ENCODE data around the gene GRM5.

The GRM5 gene

GRCh38 chr11:88534185-88534584 lies 531.6 kb downstream of the GRM5 start:
- Histone ChIP-seq H2AFZ (ENCODE audit: low read depth, low read length) (no peak overlapping the region), H3K4me2 (ENCODE audit: low read length) (no peak overlapping the region), H3K9ac (ENCODE audit: low read length) (no peak overlapping the region), H3K4me1 (ENCODE audit: low read length) (peaks cover 13% of the 10 kb centered on the region), H3K9me3 (ENCODE audit: insufficient read depth, low read length) (no peaks in the 10 kb centered on the region), H3K27ac (ENCODE audit: low read length) (no peak overlapping the region), H3K27me3 (ENCODE audit: low read depth, low read length) (no peaks in the 10 kb centered on the region), H3K4me3 (ENCODE audit: low read length) (no peak overlapping the region), H3K36me3 (replicated peaks; ENCODE audit: low read depth, low read length) (no peaks in the 10 kb centered on the region), H4K20me1 (ENCODE audit: insufficient read depth, low read length) (no peaks in the 10 kb centered on the region), H3K79me2 (ENCODE audit: low read length) (no peaks in the 10 kb centered on the region)
- no peak for TF ChIP-seq EZH2phosphoT487 (IDR thresholded peaks at IDR 0.05; ENCODE audit: low read depth)
- TF ChIP-seq, protein P1, sequence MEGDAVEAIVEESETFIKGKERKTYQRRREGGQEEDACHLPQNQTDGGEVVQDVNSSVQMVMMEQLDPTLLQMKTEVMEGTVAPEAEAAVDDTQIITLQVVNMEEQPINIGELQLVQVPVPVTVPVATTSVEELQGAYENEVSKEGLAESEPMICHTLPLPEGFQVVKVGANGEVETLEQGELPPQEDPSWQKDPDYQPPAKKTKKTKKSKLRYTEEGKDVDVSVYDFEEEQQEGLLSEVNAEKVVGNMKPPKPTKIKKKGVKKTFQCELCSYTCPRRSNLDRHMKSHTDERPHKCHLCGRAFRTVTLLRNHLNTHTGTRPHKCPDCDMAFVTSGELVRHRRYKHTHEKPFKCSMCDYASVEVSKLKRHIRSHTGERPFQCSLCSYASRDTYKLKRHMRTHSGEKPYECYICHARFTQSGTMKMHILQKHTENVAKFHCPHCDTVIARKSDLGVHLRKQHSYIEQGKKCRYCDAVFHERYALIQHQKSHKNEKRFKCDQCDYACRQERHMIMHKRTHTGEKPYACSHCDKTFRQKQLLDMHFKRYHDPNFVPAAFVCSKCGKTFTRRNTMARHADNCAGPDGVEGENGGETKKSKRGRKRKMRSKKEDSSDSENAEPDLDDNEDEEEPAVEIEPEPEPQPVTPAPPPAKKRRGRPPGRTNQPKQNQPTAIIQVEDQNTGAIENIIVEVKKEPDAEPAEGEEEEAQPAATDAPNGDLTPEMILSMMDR (IDR thresholded peaks at IDR 0.05; ENCODE audit: low read depth, low read length) = no peak

GRCh38 chr11:88533001-88533400 lies 532.8 kb downstream of the GRM5 start:
- TF ChIP-seq EZH2phosphoT487 (IDR thresholded peaks at IDR 0.05; ENCODE audit: low read depth) = no peak
- TF ChIP-seq, protein P1 (IDR thresholded peaks at IDR 0.05; ENCODE audit: low read depth, low read length) = no peak
- no peak overlapping the region for H3K4me3 ChIP-seq (ENCODE audit: low read length)
- H3K36me3 ChIP-seq (replicated peaks; ENCODE audit: low read depth, low read length) = no peaks in the 10 kb centered on the region
- no peak overlapping the region for H2AFZ ChIP-seq (ENCODE audit: low read depth, low read length)
- H4K20me1 ChIP-seq (ENCODE audit: insufficient read depth, low read length) = no peaks in the 10 kb centered on the region
- H3K4me2 ChIP-seq (ENCODE audit: low read length) = no peak overlapping the region
- H3K9ac ChIP-seq (ENCODE audit: low read length) = no peak overlapping the region
- H3K27me3 ChIP-seq (ENCODE audit: low read depth, low read length) = no peaks in the 10 kb centered on the region
- H3K27ac ChIP-seq (ENCODE audit: low read length) = no peak overlapping the region
- H3K79me2 ChIP-seq (ENCODE audit: low read length) = no peaks in the 10 kb centered on the region
- H3K9me3 ChIP-seq (ENCODE audit: insufficient read depth, low read length) = no peaks in the 10 kb centered on the region
- H3K4me1 ChIP-seq (ENCODE audit: low read length) = peaks cover 13% of the 10 kb centered on the region

- no peaks in the 10 kb centered on the region for H3K36me3 ChIP-seq (replicated peaks; ENCODE audit: low read depth, low read length)
- no peak for TF ChIP-seq EZH2phosphoT487 (IDR thresholded peaks at IDR 0.05; ENCODE audit: low read depth)
- TF ChIP-seq, protein P1 (IDR thresholded peaks at IDR 0.05; ENCODE audit: low read depth, low read length) = no peak
- H3K27ac ChIP-seq (ENCODE audit: low read length) = no peak overlapping the region
- H3K79me2 ChIP-seq (ENCODE audit: low read length) = no peaks in the 10 kb centered on the region
- peaks cover 13% of the 10 kb centered on the region for H3K4me1 ChIP-seq (ENCODE audit: low read length)
- no peak overlapping the region for H2AFZ ChIP-seq (ENCODE audit: low read depth, low read length)
- H3K9ac ChIP-seq (ENCODE audit: low read length) = no peak overlapping the region
- H3K27me3 ChIP-seq (ENCODE audit: low read depth, low read length) = no peaks in the 10 kb centered on the region
- no peaks in the 10 kb centered on the region for H4K20me1 ChIP-seq (ENCODE audit: insufficient read depth, low read length)
- no peaks in the 10 kb centered on the region; the same call in 1 of the 2 replicates for H3K9me3 ChIP-seq (ENCODE audit: insufficient read depth, low read length)
- H3K4me3 ChIP-seq (ENCODE audit: low read length) = no peak overlapping the region
- no peak overlapping the region for H3K4me2 ChIP-seq (ENCODE audit: low read length)
Observed at GRCh38 chr11:88531831-88532230, 534.0 kb downstream of the GRM5 start.

- Histone ChIP-seq H3K9ac (ENCODE audit: low read length) (no peak overlapping the region), H4K20me1 (ENCODE audit: insufficient read depth, low read length) (no peaks in the 10 kb centered on the region), H3K27me3 (ENCODE audit: low read depth, low read length) (no peaks in the 10 kb centered on the region), H3K79me2 (ENCODE audit: low read length) (no peaks in the 10 kb centered on the region), H3K4me3 (ENCODE audit: low read length) (no peak overlapping the region), H3K36me3 (replicated peaks; ENCODE audit: low read depth, low read length) (no peaks in the 10 kb centered on the region), H2AFZ (ENCODE audit: low read depth, low read length) (no peak overlapping the region), H3K27ac (ENCODE audit: low read length) (no peak overlapping the region), H3K9me3 (ENCODE audit: insufficient read depth, low read length) (no peaks in the 10 kb centered on the region; the same call in 1 of the 2 replicates), H3K4me1 (ENCODE audit: low read length) (no peaks in the 10 kb centered on the region), H3K4me2 (ENCODE audit: low read length) (no peak overlapping the region)
- TF ChIP-seq, protein P1 (IDR thresholded peaks at IDR 0.05; ENCODE audit: low read depth, low read length) = no peak
Observed at GRCh38 chr11:88529426-88529825, 536.4 kb downstream of the GRM5 start.
